NCI-H446 (cell line): ENCODE data around the gene CAMKMT.

Source experiments
- DNase-seq, 2 experiments: peaks; one replicate each; lab custom pipeline; 2025; lab: John Stamatoyannopoulos, UW

Gene CAMKMT

GRCh38 chr2:44691174-44691785 lies 329.5 kb downstream of the CAMKMT start:
- no peak for DNase-seq

- no peak for DNase-seq
Measured at GRCh38 chr2:44692821-44693220, 331.1 kb downstream of the CAMKMT start.

GRCh38 chr2:44700824-44701223 lies 339.1 kb downstream of the CAMKMT start:
- DNase-seq, result no peak

GRCh38 chr2:44705356-44705755 lies 343.6 kb downstream of the CAMKMT start:
- DNase-seq, result no peak

- DNase-seq, result no peak
Measured at GRCh38 chr2:44705876-44706480, 344.2 kb downstream of the CAMKMT start.

- no peak for DNase-seq
Measured at GRCh38 chr2:44706681-44707553, 345.2 kb downstream of the CAMKMT start.

GRCh38 chr2:44707945-44708660 lies 346.4 kb downstream of the CAMKMT start:
- DNase-seq, result no peak

- no peak for DNase-seq
Measured at GRCh38 chr2:44708661-44709000, 346.9 kb downstream of the CAMKMT start.

GRCh38 chr2:44713170-44713569 lies 351.4 kb downstream of the CAMKMT start:
- no peak for DNase-seq

GRCh38 chr2:44715671-44716081 lies 353.9 kb downstream of the CAMKMT start:
- no peak for DNase-seq

- DNase-seq, result no peak
Measured at GRCh38 chr2:44716131-44716530, 354.4 kb downstream of the CAMKMT start.

- DNase-seq, result no peak
Measured at GRCh38 chr2:44718431-44718830, 356.7 kb downstream of the CAMKMT start.

GRCh38 chr2:44719562-44719961 lies 357.8 kb downstream of the CAMKMT start:
- DNase-seq, result no peak

GRCh38 chr2:44722026-44722625 lies 360.4 kb downstream of the CAMKMT start:
- no peak for DNase-seq

- DNase-seq, result no peak
Measured at GRCh38 chr2:44723921-44724320, 362.2 kb downstream of the CAMKMT start.

- DNase-seq, result no peak
Measured at GRCh38 chr2:44730593-44730992, 368.8 kb downstream of the CAMKMT start.

GRCh38 chr2:44731505-44731904 lies 369.8 kb downstream of the CAMKMT start:
- DNase-seq, result no peak

- DNase-seq, result no peak
Measured at GRCh38 chr2:44736270-44736942, 374.7 kb downstream of the CAMKMT start.

- DNase-seq, result no peak
Measured at GRCh38 chr2:44740678-44741077, 378.9 kb downstream of the CAMKMT start.

- DNase-seq, result no peak
Measured at GRCh38 chr2:44741507-44741906, 379.8 kb downstream of the CAMKMT start.

- no peak for DNase-seq
Measured at GRCh38 chr2:44742057-44742456, 380.3 kb downstream of the CAMKMT start.

- no peak for DNase-seq
Measured at GRCh38 chr2:44743473-44743872, 381.7 kb downstream of the CAMKMT start.
